GM12878 (cell line): ENCODE data around the gene FRS3. TPM values are rescaled to one million over a fixed set of nuclear protein-coding genes. Genes with fewer than 3 reads are reported as not detected.
A peak's percentile ranks its signal among the peaks of the same experiment; 100 is the strongest.

Source experiments
- ATAC-seq: fragments of 200-7000 bp; cut with Tn5 transposase; 3 replicates; pipeline ENCODE4 v1.9.1; 2020; ENCODE audit warnings: mild to moderate bottlenecking, moderate library complexity
- BruUV-seq: library from RNA; stranded (reverse); fragments of 400-500 nt; replicated peaks from 2 replicates; lab custom pipeline; 2021; lab: Mats Ljungman, UMichigan
- CTCF ChIA-PET: fragments of 300-600 bp; sonication (Branson Sonifier 250); formaldehyde crosslinking; extraction: SDS; loops from one replicate; lab custom pipeline; 2021; ENCODE audit warnings: inconsistent platforms; lab: Yijun Ruan, JAX
- POLR2A ChIA-PET: fragments of 350-600 bp; formaldehyde crosslinking; extraction: SDS; loops from one replicate; lab custom pipeline; 2021; ENCODE audit warnings: inconsistent platforms; lab: Charles Lee
- RAD21 ChIA-PET: fragments of 300-600 bp; sonication (Branson Sonifier 250); formaldehyde crosslinking; loops from one replicate; lab custom pipeline; 2023; ENCODE audit warnings: antibody characterized with exemption; ENCODE audit not compliant: unreplicated experiment; lab: Charles Lee
- SMC1A ChIA-PET: fragments of 300-600 bp; sonication (Branson Sonifier 250); formaldehyde crosslinking; loops from one replicate; lab custom pipeline; 2023; ENCODE audit not compliant: unreplicated experiment, uncharacterized antibody; lab: Charles Lee
- DNase-seq: peaks from one replicate; pipeline ENCODE4 v3.0.0-alpha.2; 2011; ENCODE audit warnings: low read depth, low spot score
- FAIRE-seq: peaks from 3 replicates; lab custom pipeline; 2011; peaks lifted over from hg19 to GRCh38; lab: Jason Lieb, UNC
- H2AFZ ChIP-seq: 2 replicates; pipeline ENCODE4 v1.6.0; 2011; ENCODE audit warnings: low read depth, low read length, control low read depth; ENCODE audit not compliant: control insufficient read depth
- H3K27ac ChIP-seq: 2 replicates; pipeline ENCODE4 v1.5.1; 2011; ENCODE audit warnings: control low read depth; ENCODE audit not compliant: control insufficient read depth, insufficient read depth
- H3K27me3 ChIP-seq, 2 experiments: replicated peaks in 1 of 2; 2 replicates each; pipeline versions ENCODE4 v1.6.0 to v1.6.1; 2011; ENCODE audit warnings: low read length in 1 of 2; ENCODE audit not compliant: control insufficient read depth in 2 of 2, insufficient read depth in 2 of 2
- H3K36me3 ChIP-seq, 2 experiments: 2 replicates each; pipeline ENCODE4 v1.5.1; 2011; ENCODE audit warnings: low read length in 1 of 2; ENCODE audit not compliant: control insufficient read depth in 2 of 2, insufficient read depth in 2 of 2
- H3K4me1 ChIP-seq: 2 replicates; pipeline ENCODE4 v1.6.1; 2011; ENCODE audit warnings: mild to moderate bottlenecking, low read length, moderate library complexity, mixed read lengths; ENCODE audit not compliant: control insufficient read depth, insufficient read depth
- H3K4me2 ChIP-seq: 2 replicates; pipeline ENCODE4 v1.6.0; 2011; ENCODE audit warnings: control low read depth; ENCODE audit not compliant: control insufficient read depth, insufficient read depth
- H3K4me3 ChIP-seq: fragments of 200-600 bp; sonication (generic); 2 replicates; pipeline ENCODE4 v1.5.1; 2016
- H3K79me2 ChIP-seq: 2 replicates; pipeline ENCODE4 v1.6.0; 2011; ENCODE audit warnings: low read length; ENCODE audit not compliant: control insufficient read depth, insufficient read depth
- H3K9ac ChIP-seq: 2 replicates; pipeline ENCODE4 v1.8.0; 2011; ENCODE audit warnings: low read length, control low read depth, mixed read lengths; ENCODE audit not compliant: control insufficient read depth, insufficient read depth
- H3K9me3 ChIP-seq: replicated peaks from 3 replicates; pipeline ENCODE4 v1.5.1; 2011; ENCODE audit warnings: mild to moderate bottlenecking, low read length; ENCODE audit not compliant: control insufficient read depth, insufficient read depth
- H4K20me1 ChIP-seq: 2 replicates; pipeline ENCODE4 v1.6.0; 2011; ENCODE audit not compliant: control insufficient read depth, insufficient read depth
- CHD4 ChIP-seq: fragments of 200-600 bp; sonication (generic); IDR thresholded peaks from 2 replicates; pipeline ENCODE4 v1.6.1; 2016; ENCODE audit warnings: mild to moderate bottlenecking
- KDM1A ChIP-seq: fragments of 200-600 bp; sonication (generic); IDR thresholded peaks from 2 replicates; pipeline ENCODE4 v1.6.1; 2016; ENCODE audit warnings: borderline replicate concordance
- NR2C1 ChIP-seq: fragments of 450-650 bp; IDR thresholded peaks from 2 replicates; pipeline ENCODE4 v1.6.1; 2017; ENCODE audit warnings: antibody characterized with exemption, mild to moderate bottlenecking, moderate library complexity
- PKNOX1 ChIP-seq: fragments of 450-650 bp; IDR thresholded peaks from 2 replicates; pipeline ENCODE4 v1.6.1; 2016; ENCODE audit warnings: mild to moderate bottlenecking
- SPI1 ChIP-seq: IDR thresholded peaks from 2 replicates; pipeline ENCODE4 v1.6.1; 2011; ENCODE audit warnings: low read depth, mild to moderate bottlenecking, low read length, moderate library complexity, borderline replicate concordance; ENCODE audit not compliant: insufficient read depth
- YY1 ChIP-seq: IDR thresholded peaks from 2 replicates; pipeline ENCODE4 v1.6.1; 2011; ENCODE audit warnings: low read depth, mild to moderate bottlenecking, low read length
- WGBS: methylation state at CpG from one replicate; pipeline ENCODE4 v1.1.6; 2016; ENCODE audit warnings: low lambda C conversion rate; ENCODE audit not compliant: insufficient replicate concordance, insufficient coverage; ENCODE audit errors: missing lambda C conversion rate; 5-methylcytosine and 5-hydroxymethylcytosine counted together
- in situ Hi-C: fragments of 300-500 bp; cut with MboI; formaldehyde crosslinking; loops from 9 replicates; pipeline ENCODE4 v1.14.3; 2018; ENCODE audit warnings: mixed read lengths
- intact Hi-C: fragments of 100-400 bp; cut with micrococcal nuclease; formaldehyde crosslinking; loops from one replicate; pipeline ENCODE4 v1.14.2; 2022; ENCODE audit not compliant: unreplicated experiment
- polyA plus RNA-seq, 11 experiments: library from polyadenylated mRNA; depleted of rRNA in 4 of 11; unstranded in 6 of 11; stranded (reverse) in 5 of 11; fragments of >200 nt; fragmentation: Nextera tagmentation in 4 of 11; fragmentation: Illumina TruSeq in 1 of 11; extraction: Ambion mirVana in 4 of 11; extraction: Trizol in 1 of 11; gene quantifications; 1 replicate in 1 of 11; 2 replicates in 10 of 11; pipeline versions ENCODE4 v1.2.1 to v1.2.3, GENCODE V29; 2011 to 2016; ENCODE audit warnings: inconsistent platforms in 2 of 11, missing spikeins in 2 of 11, low read depth in 1 of 11
- total RNA-seq, 4 experiments: library from RNA; depleted of rRNA in 3 of 4; stranded (reverse); fragments of >200 nt in 3 of 4; fragmentation: Illumina TruSeq in 1 of 4; extraction: Trizol in 1 of 4; gene quantifications; 2 replicates each; pipeline versions ENCODE4 v1.2.1 to v1.2.3, GENCODE V29; 2013 to 2021

FRS3 gene
- total and polyA plus RNA-seq, 10 of the 15 experiments (the other 5 are each of a cell fraction or from before 2014, with no cell fraction given), result 0.05 to 3.4 (median 1.5) TPM

- no peak for TF ChIP-seq SPI1
- no peak for TF ChIP-seq YY1
- TF ChIP-seq NR2C1, result no peak
- no peak for TF ChIP-seq KDM1A
Observed at GRCh38 chr6:41769376-41769775, 10.3 kb downstream of the FRS3 start (continued).

GRCh38 chr6:41768545-41769308 lies 11.0 kb downstream of the FRS3 start:
- intact Hi-C loops, result no loop called here
- Histone ChIP-seq H2AFZ (no peak overlapping the region), H3K9ac (no peak overlapping the region), H3K27ac (no peak overlapping the region), H3K4me2 (no peak overlapping the region), H3K27me3 (no peaks in the 10 kb centered on the region), H3K4me1 (peaks cover 9% of the 10 kb centered on the region), H4K20me1 (no peaks in the 10 kb centered on the region), H3K9me3 (no peaks in the 10 kb centered on the region), H3K4me3 (no peak overlapping the region), H3K36me3 (peaks cover 1 to 8% of the 10 kb centered on the region in 2 experiments; a peak in 2 of 4 replicates), H3K79me2 (no peaks in the 10 kb centered on the region)
- ChIA-PET CTCF (no interaction called here), POLR2A (interaction anchor here (0.6 kb wide), 1 partner anchor 20 kb away, joined by 3 read pairs; no protein-coding TSS in a partner anchor), SMC1A (no interaction called here), RAD21 (no interaction called here)
- TF ChIP-seq CHD4, result no peak
- TF ChIP-seq PKNOX1, result 0 out of 2 replicates have a peak, but pooled peaks have one; percentile 15
- BruUV-seq, result no TSS peak
- peak; percentile 67 for ATAC-seq
- in situ Hi-C loops, result loop anchor here (5.0 kb wide), 1 partner anchor 166 kb away; no protein-coding TSS in a partner anchor
- no peak for DNase-seq
- FAIRE-seq, result no peak
- 52% methylated on average over 10 of the region's 10 CpGs for WGBS
